HG03439 (cell line): ENCODE results near the gene CAPN5.
A peak's percentile ranks its signal among the peaks of the same experiment; 100 is the strongest.
"Not testable (repeated sequence)": the region's sequence is repeated elsewhere in the genome, so short reads cannot be mapped to it uniquely, and the experiment has no call there.

Experiments
- ATAC-seq: cut with Tn5 transposase; IDR thresholded peaks from one replicate; pipeline ENCODE4 v1.9.1; 2021; ENCODE audit warnings: mild to moderate bottlenecking, moderate library complexity; ENCODE audit not compliant: unreplicated experiment

The CAPN5 gene

DNA sequence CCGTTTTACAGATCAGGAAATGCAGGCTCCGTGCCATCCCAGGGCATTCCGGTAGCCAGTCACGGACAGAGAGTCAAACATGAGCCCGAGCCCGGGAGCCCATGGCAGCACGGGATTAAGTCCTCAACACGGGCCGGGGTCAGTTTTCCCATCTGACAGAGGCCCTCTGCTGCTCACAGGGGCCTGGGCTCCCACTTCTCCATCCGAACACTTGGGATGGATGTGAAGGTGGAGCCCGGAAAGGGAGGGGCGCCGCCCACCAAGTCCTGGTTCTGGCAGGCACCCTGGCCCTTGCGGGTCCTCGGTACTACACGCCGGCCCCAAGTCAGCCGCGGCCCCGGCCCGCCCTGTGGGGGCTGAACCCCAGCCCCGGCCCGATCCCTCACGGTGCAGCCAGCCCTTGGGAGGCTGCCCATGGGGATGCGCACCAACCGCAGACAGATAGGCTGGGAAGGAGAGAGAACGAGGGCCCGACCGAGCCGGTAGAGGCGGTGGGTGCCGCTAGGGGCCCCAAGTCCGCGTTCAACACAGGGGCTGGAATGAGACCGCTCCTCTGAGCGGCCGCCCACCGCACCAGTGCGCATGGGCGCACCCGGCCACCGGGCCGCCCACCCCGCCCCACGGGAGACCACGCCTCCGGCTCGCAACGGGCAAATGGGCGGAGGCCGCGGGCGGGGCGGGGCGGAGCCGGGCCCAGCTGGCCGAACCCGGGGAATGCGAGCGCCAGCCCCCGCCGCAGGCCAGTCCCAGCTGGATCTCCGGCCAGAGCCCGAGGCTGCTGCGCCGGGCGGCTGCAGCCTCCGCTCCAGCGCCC lies at the start of gene CAPN5:
Gene CAPN5, plus strand, starts transcription at position 743 of the 814 bp plus-strand sequence. CDS start 17,916 bp downstream, outside the sequence.
- ATAC-seq, result peak; percentile 76

DNA sequence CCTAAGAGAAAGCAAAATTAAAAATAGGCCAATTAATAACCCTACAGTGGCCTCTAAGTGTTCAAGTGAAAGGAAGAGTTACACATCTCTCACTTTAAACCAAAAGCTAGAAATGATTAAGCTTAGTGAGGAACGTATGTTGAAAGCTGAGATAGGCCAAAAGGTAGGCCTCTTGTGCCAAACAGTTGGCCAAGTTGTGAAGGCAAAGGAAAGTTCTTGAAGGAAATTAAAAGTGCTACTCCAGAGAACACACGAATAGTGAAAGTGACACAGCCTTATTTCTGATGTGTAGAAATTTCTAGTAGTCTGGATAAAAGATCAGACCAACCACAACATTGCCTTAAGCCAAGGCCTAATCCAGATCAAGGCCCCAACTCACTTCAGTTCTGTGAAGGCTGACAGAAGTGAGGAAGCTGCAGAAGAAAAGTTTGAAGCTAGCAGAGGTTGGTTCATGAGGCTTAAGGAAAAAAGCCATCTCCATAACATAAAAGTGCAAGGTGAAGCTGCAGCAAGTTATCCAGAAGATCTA lies 48.3 kb upstream of the CAPN5 start:
- ATAC-seq, result not testable (repeated sequence)

DNA sequence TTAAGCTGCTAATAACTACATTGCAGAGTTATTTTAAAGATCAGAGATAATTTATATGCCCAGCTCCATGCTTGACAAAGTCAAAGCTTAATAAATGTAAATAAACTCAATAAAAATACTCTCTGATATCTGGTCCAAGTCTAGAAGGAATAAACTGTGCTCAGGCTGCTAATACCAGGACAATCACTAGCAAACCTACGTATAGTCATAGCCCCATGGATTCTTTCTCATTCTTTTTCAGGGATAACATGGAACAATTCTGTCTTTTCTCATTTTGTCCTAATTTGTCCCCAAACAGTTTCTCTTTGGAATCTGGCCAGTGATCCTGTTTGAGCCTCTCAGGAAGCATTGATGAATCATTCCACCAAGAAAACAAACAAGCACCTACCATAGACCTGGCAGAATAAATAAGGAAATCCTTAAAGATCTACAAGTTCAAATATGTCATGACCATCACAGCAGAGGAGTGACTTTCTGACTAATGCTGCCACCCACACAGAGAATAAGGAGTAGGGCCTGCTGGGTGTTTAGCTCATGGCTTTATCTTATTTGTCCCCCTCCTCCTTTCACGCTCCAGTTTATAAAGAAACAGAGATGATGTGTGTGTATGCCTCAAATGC lies 46.7 kb upstream of the CAPN5 start:
- ATAC-seq, result no peak

DNA sequence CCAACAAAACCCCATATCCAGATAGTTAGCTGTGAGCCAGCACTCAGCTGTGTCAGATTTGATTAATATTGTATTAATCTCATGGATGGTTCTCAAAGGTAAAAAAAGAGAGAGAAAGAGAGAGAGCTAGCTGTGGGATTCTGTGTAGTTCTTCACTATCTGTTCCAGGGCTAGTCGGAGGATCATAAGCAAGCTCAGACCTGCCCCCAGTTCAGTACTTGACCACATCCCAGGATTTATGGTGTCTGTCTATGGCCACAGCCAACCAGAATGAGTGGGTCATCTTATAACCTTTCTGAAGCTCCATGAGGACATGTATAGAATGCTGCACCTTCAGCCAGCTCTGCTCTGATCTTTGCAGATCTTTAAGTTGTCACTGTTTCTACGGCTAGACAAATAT lies 46.0 kb upstream of the CAPN5 start:
- ATAC-seq, result no peak

DNA sequence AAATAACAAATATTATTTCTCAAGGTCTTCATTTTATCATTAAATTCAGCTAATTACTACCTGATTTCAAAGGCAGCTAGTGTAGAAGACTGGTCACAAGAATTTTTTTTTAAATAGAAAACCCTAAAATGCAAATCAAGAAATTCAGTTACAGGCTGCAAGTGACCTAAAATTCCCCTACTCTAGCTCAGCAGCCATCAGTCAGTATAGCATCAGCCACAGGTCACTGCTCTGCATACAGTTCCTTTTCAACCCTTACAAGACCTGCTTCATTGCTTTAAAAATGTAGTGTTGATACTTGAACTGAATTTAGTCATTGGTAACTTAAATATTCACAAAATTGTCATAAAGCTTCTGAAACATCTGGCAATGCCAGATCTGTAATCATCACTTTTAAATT lies 42.0 kb upstream of the CAPN5 start:
- ATAC-seq, result no peak

DNA sequence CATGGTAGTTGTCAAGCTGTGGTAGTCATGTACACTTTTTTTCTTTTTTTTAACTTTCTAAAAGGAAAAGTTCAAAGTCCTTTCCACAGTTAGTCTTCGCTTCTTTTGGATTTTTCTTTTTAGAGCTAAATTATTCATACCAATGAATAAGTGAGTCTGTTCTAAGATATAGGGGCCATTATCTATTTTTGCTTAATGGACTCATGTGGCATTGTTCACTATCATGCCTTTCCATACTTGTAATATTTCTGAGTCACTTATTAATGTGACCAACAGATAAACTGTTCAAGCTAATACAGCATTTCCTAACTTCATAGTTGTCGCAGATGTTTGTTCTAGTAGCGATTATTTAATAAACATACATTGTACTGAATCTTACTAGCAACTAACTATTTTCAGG lies 40.5 kb upstream of the CAPN5 start:
- no peak for ATAC-seq

DNA sequence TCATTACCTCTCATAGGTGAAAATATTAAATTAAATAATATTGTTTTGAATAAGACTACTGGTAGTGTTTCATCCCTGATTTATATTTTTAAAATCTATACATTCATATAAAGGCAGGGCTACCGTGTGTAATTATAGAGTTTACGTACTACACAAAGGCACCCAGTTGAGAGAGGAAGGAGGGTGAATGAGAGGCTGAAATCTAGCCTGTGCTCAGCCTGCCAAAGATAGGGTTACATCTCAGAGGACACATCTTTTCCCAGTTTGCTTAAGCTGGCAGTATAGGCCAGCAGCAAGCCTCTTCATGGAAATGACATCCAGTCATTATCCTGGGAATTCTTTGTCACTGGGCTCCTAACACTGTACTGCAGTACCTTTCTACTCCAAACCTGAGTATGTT lies 40.0 kb upstream of the CAPN5 start:
- no peak for ATAC-seq

DNA sequence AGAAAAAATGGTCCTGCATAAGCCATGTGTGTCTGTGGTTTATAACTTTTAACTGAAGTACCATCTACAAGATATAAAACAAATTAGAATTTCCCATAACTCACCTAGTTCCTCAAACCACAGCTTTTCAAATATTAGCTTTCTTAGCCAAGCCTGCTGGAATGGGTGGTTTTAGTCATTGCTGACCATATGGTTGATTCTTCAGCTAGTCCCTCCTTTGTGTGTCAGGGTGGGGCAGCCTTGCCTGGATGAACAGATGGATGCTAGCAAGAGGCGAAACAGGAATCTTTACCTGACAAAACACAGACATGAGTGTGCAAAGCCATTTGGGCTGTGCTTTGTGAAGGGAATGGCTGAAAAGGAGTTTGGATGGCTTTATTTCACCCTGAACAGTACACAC lies 39.5 kb upstream of the CAPN5 start:
- no peak for ATAC-seq

DNA sequence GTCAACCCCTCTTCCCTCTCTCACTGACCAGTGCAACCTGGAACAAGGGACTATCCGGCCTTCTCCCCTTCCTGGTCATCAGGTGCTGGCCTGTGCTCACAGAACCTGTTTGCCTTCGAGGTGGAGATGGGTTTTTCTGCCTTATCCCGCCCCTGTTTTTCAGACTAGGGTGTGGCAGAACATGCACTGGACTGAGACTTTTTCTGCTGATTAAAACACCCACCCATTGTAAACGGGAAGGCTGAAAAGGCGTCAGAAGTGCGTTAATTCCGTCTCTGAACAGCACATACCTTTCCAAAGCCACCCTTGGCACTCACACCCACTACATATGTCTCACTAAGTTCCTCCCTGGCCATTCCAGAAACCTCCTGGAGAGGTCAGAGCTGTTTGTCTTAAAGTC lies 36.9 kb upstream of the CAPN5 start:
- no peak for ATAC-seq

DNA sequence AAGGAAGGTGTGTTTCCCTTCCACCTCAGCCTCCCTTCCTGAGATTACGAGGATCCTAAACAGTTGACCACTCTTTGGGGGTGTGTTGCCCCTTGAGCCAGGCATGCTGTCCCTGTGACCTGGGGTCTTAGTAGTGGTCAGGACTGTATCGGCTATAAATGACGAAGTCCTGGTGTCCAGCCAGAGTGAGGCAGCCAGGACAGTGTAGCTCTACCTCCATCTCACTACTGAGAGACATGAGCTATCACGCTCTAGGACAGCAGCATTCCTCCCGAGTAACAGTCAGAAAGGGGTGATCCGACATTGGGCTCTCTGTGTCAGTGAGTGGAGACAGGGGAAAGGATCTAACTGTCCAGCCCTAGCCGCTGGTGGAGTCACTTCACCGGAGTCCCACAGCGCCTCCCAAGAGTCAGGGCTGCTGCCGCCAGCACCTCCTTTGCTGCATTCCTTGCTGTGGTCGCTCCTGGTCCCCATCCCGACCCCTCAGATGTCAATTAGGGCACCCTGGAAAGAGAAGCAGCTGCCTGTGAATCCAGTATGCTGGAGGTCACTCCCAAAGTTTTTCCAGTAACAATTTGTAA lies 35.8 kb upstream of the CAPN5 start:
- no peak for ATAC-seq

DNA sequence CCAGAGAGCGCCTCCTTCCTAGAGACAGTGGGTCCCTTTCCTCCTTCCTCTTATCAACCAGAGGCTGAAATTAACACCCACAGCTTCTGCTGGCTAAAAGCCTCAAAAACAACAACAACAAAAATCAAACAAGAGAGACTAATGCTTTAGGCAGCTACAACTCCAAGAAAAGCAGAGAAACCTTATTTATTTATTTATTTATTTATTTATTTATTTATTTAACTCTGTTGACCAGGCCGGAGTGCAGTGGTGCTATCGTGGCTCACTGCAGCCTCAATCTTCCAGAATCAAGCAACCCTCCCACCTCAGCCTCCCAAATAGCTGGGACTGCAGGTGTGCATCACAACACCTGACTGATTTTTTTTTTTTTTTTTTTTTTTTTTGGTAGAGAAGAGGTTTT lies 35.2 kb upstream of the CAPN5 start:
- no peak for ATAC-seq

DNA sequence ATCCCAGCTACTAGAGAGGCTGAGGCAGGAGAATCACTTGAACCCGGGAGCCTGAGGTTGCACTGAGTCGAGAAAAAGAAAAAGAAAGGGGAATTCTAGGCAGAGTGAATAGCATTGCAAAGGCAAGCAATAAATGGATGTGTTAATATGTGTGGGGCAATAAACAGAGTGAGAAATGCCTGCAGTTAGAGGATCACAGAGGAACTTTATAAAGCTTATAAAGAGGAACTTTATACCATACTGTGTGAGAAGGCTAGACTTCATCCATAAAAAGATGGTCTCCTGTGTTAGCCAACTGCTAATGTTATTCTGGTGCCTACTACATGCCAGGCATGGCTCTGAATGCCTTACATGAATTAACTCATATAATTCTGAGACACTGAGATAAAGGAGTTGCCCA lies 31.7 kb upstream of the CAPN5 start:
- ATAC-seq, result no peak

DNA sequence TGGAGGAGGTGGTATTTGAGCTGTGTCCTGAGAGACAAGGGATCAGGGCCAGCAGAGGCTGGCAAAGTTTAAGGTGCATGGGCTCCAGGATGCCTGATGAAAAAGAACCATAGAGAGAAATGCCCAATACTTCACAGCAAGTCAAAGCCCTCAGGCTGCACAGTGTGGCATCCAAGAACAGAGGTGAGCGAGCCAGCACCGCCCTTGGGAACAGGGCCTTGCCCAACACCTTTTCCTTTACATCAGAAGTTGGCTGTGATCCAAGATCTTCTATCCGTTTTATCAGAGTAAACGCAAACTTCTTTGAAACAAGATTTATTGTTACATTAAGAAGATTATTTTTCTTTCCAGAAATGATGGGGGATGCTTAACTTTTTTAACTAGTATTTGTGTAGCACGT lies 31.2 kb upstream of the CAPN5 start:
- no peak for ATAC-seq

DNA sequence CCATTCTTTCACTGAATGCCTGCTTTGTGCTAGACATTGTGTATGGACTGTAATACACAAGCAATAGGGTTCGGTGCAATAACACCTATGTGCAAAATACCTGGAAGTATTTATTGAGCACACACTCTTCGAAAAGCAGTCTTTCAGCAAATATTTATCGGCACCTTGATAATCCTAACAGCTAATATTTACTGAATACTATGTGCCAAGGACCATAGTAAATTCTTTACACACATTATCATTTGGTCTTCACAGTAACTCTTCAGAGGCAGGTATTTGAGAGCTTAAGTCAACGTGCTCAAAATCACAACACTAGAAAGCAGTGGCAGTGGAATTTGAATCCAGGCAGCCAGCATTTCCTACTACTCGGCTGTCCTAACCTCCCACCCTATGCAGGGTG lies 30.4 kb upstream of the CAPN5 start:
- ATAC-seq, result no peak

DNA sequence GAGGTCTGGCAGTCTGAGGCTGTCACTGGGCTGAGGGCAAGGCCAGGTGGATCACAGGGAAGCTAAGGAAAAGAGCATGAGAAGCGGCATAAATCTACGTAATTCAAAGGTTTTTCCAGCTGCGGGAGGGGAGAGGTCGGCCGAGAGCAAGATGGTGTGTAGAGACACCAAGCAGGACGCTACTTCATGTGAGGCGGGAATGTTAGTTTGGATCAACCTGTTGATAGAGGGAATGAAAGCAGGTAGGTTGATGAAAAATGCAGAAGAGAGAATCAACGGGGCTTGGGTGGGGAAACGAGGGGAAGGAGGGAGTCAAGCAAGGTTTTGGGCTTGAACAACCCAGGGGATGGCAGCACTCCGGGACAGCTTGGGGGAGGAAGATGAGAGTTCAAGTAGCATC lies 29.7 kb upstream of the CAPN5 start:
- no peak for ATAC-seq

DNA sequence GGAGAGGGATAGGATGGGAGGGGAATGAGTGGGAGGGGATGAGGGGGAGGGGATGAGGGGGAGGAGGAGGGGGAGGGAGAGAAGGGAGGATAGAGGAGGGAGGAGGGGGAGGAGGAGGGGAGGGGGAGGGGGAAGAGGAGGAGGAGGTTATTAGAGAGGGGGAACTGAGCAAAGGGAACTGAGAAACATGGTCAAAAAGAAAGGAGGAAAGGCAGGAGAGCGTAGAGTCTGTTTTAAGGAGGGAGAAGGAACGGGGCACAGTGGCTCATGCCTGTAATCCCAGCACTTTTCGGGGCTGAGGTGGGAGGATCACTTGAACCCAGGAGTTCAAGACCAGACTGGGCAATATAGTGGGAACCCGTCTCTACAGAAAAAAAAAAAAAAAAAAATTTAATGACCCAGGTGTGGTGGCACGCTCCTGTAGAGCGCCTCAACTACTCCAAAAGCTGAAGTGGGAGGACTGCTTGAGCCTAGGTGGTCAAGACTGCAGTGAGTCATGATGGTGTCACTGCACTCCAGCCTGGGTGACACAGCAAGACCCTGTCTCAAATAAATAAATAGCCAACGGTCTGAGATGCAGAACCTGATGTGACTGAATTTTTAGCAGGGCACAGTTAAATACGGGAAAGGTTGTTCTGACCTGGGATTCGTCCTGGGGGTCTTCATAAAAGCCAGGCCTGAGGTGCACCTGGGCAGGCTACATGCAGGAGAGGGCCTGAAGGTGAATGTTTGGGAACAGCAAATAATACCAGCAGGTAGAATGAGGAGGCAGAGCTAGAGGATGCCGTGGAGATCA lies 28.5 kb upstream of the CAPN5 start:
- ATAC-seq, result no peak

DNA sequence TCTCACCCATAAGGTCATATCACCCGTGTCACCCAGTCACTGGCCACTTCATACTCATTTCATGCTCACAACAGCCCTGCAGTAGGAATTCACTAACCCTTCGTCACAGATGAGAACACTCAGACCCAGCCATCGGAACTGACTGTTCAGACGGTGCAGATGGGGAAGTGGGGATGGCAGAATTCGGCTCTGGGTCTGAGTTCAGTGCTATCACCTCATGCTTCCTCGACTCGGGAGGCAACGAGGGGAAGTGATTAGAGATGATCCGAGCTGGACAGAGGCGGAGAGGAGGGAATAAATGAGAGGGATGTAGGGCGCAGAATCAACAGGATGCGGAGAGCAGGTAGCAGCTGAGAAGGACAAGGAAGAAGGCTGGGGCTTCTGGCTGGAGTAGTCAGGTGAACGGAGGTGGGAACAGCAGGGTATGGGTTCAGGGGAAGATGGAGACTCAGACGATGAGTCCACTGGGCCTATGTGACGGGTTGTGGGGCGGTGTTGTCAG lies 27.9 kb upstream of the CAPN5 start:
- no peak for ATAC-seq

DNA sequence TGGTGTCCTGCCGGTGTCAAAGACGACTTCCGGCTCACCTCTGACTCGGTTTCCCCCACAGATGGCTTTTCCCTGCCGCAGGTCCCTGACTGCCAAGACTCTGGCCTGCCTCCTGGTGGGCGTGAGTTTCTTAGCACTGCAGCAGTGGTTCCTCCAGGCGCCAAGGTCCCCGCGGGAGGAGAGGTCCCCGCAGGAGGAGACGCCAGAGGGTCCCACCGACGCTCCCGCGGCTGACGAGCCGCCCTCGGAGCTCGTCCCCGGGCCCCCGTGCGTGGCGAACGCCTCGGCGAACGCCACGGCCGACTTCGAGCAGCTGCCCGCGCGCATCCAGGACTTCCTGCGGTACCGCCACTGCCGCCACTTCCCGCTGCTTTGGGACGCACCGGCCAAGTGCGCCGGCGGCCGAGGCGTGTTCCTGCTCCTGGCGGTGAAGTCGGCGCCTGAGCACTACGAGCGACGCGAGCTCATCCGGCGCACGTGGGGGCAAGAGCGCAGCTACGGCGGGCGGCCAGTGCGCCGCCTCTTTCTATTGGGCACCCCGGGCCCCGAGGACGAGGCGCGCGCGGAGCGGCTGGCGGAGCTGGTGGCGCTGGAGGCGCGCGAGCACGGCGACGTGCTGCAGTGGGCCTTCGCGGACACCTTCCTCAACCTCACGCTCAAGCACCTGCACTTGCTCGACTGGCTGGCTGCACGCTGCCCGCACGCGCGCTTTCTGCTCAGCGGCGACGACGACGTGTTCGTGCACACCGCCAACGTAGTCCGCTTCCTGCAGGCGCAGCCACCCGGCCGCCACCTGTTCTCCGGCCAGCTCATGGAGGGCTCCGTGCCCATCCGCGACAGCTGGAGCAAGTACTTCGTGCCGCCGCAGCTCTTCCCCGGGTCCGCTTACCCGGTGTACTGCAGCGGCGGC lies 27.0 kb upstream of the CAPN5 start:
- no peak for ATAC-seq

DNA sequence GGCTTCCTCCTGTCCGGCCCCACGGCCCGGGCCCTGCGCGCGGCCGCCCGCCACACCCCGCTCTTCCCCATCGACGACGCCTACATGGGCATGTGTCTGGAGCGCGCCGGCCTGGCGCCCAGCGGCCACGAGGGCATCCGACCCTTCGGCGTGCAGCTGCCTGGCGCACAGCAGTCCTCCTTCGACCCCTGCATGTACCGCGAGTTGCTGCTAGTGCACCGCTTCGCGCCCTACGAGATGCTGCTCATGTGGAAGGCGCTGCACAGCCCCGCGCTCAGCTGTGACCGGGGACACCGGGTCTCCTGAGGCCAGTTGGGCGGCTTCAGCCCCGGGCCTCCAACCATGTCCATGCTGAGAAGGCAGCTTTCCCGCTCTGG lies 26.4 kb upstream of the CAPN5 start:
- no peak for ATAC-seq

DNA sequence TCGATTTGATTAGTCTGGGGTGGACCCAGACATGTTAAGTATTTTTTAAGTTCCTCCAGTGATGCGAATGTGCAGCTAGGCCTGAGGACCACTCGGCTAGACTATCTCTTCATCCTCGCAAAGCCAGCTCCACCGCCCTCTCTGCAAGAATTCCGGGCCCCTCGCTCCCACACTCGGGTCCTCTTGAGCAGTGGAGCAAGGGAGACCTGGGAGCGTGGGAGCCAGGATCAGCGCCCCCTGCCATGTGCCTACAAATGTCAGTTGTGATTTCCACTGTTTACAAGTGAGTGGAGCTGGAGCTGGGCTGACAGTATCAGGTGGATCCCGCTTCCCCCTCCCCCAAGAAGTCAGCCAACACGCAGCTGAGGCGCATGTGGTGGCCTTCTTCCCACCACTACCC lies 25.9 kb upstream of the CAPN5 start:
- no peak for ATAC-seq
